WERI-Rb-1 (cell line): ENCODE results near the gene NEO1.

Experiments used
- DNase-seq: peaks from one replicate; pipeline ENCODE4 v3.0.0-alpha.2; 2020
- H3K27ac ChIP-seq: fragments of 250-450 bp; sonication (Bioruptor Pico); 2 replicates; pipeline ENCODE4 v1.5.1; 2020; ENCODE audit warnings: mild to moderate bottlenecking, moderate library complexity
- H3K27me3 ChIP-seq: fragments of 250-450 bp; sonication (Bioruptor Pico); 2 replicates; pipeline ENCODE4 v1.5.1; 2021; ENCODE audit warnings: mild to moderate bottlenecking, low read depth, moderate library complexity; ENCODE audit not compliant: insufficient read depth, severe bottlenecking
- H3K36me3 ChIP-seq: fragments of 250-450 bp; sonication (Bioruptor Pico); 2 replicates; pipeline ENCODE4 v1.5.1; 2020; ENCODE audit warnings: mild to moderate bottlenecking, moderate library complexity
- H3K4me3 ChIP-seq: 2 replicates; pipeline ENCODE4 v1.5.1; 2011; ENCODE audit warnings: low read depth, mild to moderate bottlenecking, control low read depth, low read length
- H3K9me3 ChIP-seq: fragments of 250-450 bp; sonication (Bioruptor Pico); 2 replicates; pipeline ENCODE4 v1.5.1; 2021; ENCODE audit warnings: mild to moderate bottlenecking, moderate library complexity; ENCODE audit not compliant: severe bottlenecking
- CTCF ChIP-seq: IDR thresholded peaks from 2 replicates; pipeline ENCODE4 v1.5.1; 2011; ENCODE audit warnings: low read depth, mild to moderate bottlenecking, control low read depth, inconsistent platforms, low read length

Gene NEO1

GRCh38 chr15:73246439-73246838 is 194.2 kb downstream of the NEO1 start:
- no peak for TF ChIP-seq CTCF
- Histone ChIP-seq H3K36me3 (peaks cover 66% of the 10 kb centered on the region), H3K4me3 (no peak overlapping the region), H3K27me3 (no peaks in the 10 kb centered on the region), H3K27ac (no peak overlapping the region), H3K9me3 (no peaks in the 10 kb centered on the region)
- DNase-seq, result no peak

- TF ChIP-seq CTCF, result no peak
- Histone ChIP-seq H3K9me3 (no peaks in the 10 kb centered on the region), H3K4me3 (no peak overlapping the region), H3K27me3 (no peaks in the 10 kb centered on the region), H3K27ac (no peak overlapping the region), H3K36me3 (peaks cover 64% of the 10 kb centered on the region)
- no peak for DNase-seq
These were observed 194.6 kb downstream of the NEO1 start for GRCh38 chr15:73246898-73247297.

- no peak for DNase-seq
- Histone ChIP-seq H3K27ac (no peak overlapping the region), H3K9me3 (no peaks in the 10 kb centered on the region), H3K4me3 (no peak overlapping the region), H3K27me3 (no peaks in the 10 kb centered on the region), H3K36me3 (peaks cover 62% of the 10 kb centered on the region)
- no peak for TF ChIP-seq CTCF
These were observed 195.1 kb downstream of the NEO1 start for GRCh38 chr15:73247331-73247730.

- no peaks in the 10 kb centered on the region for H3K27me3 ChIP-seq
- H3K36me3 ChIP-seq, result peaks cover 60% of the 10 kb centered on the region
- DNase-seq, result no peak
- no peaks in the 10 kb centered on the region for H3K9me3 ChIP-seq
- TF ChIP-seq CTCF, result no peak
- no peak overlapping the region for H3K4me3 ChIP-seq
- no peak overlapping the region for H3K27ac ChIP-seq
These were observed 197.2 kb downstream of the NEO1 start for GRCh38 chr15:73249499-73249898.

GRCh38 chr15:73254598-73254997 is 202.3 kb downstream of the NEO1 start:
- H3K9me3 ChIP-seq, result no peaks in the 10 kb centered on the region

More at GRCh38 chr15:73254598-73254997, 202.3 kb downstream of the NEO1 start:
- Histone ChIP-seq H3K27ac (no peak overlapping the region), H3K27me3 (no peaks in the 10 kb centered on the region), H3K36me3 (peaks cover 56% of the 10 kb centered on the region), H3K4me3 (no peak overlapping the region)
- DNase-seq, result no peak
- TF ChIP-seq CTCF, result no peak
